A549 (cell line): Measurements from ENCODE around the gene TEX264. TPM values are rescaled to one million over a fixed set of nuclear protein-coding genes. Genes with fewer than 3 reads are reported as not detected.
"Not testable (repeated sequence)": the region's sequence is repeated elsewhere in the genome, so short reads cannot be mapped to it uniquely, and the experiment has no call there.

ENCODE experiments used
- ATAC-seq, 2 experiments: fragments of 200-7000 bp in 1 of 2; fragments of >200 bp in 1 of 2; cut with Nextera tagmentation in 1 of 2; cut with Tn5 transposase in 1 of 2; 3 replicates each; pipeline versions ENCODE4 v1.8.0 to v1.9.1; 2018 to 2020; ENCODE audit warnings: mild to moderate bottlenecking in 1 of 2, moderate library complexity in 1 of 2
- CTCF ChIA-PET: fragments of 300-600 bp; sonication (Branson Sonifier 250); formaldehyde crosslinking; extraction: SDS; loops from one replicate; lab custom pipeline; 2021; ENCODE audit warnings: antibody characterized with exemption, inconsistent platforms; lab: Yijun Ruan, JAX
- POLR2A ChIA-PET: fragments of 350-600 bp; formaldehyde crosslinking; extraction: SDS; loops from one replicate; lab custom pipeline; 2021; ENCODE audit warnings: antibody characterized with exemption, inconsistent platforms; lab: Yijun Ruan, JAX
- DNase-seq, 2 experiments: peaks; one replicate each; pipeline versions ENCODE4 v3.0.0 to v3.0.0-alpha.2; 2011 to 2016; ENCODE audit warnings: low read depth in 1 of 2, low spot score in 1 of 2
- FAIRE-seq: peaks from 2 replicates; lab custom pipeline; 2011; peaks lifted over from hg19 to GRCh38; lab: Jason Lieb, UNC
- H3K27ac ChIP-seq, 2 experiments: fragments of >200 bp; sonication (Bioruptor Twin); formaldehyde crosslinking; 3 replicates each; pipeline ENCODE4 v1.5.1; 2016 to 2017
- H3K4me1 ChIP-seq: fragments of >200 bp; sonication (Bioruptor Twin); formaldehyde crosslinking; 3 replicates; pipeline ENCODE4 v1.6.1; 2016
- H3K4me2 ChIP-seq: fragments of >200 bp; sonication (Bioruptor Twin); formaldehyde crosslinking; 3 replicates; pipeline ENCODE4 v1.6.1; 2016
- H3K4me3 ChIP-seq: fragments of >200 bp; sonication (Bioruptor Twin); formaldehyde crosslinking; 3 replicates; pipeline ENCODE4 v1.5.1; 2016
- H3K9me3 ChIP-seq: fragments of >200 bp; sonication (Bioruptor Twin); formaldehyde crosslinking; 3 replicates; pipeline ENCODE4 v1.6.1; 2016
- ATOH8 ChIP-seq: fragments of 250-450 bp; sonication (Bioruptor Pico); IDR thresholded peaks from 2 replicates; pipeline ENCODE4 v1.5.0; 2020; ENCODE audit warnings: low read depth, mild to moderate bottlenecking, moderate library complexity
- BCL3 ChIP-seq: fragments of >200 bp; sonication (Bioruptor Twin); formaldehyde crosslinking; IDR thresholded peaks from 3 replicates; pipeline ENCODE4 v1.6.1; 2016
- CBX8 ChIP-seq: fragments of 200-600 bp; sonication (generic); IDR thresholded peaks from 2 replicates; pipeline ENCODE4 v1.6.1; 2016
- CHD4 ChIP-seq: fragments of 200-600 bp; sonication (generic); IDR thresholded peaks from 2 replicates; pipeline ENCODE4 v1.6.1; 2016; ENCODE audit warnings: antibody characterized with exemption, mild to moderate bottlenecking, borderline replicate concordance
- E2F6 ChIP-seq: IDR thresholded peaks from 2 replicates; pipeline ENCODE4 v1.6.1; 2012; ENCODE audit warnings: low read depth, borderline replicate concordance
- FOXS1 ChIP-seq: fragments of 250-450 bp; sonication (Bioruptor Pico); IDR thresholded peaks from 2 replicates; pipeline ENCODE4 v1.5.0; 2020; ENCODE audit warnings: mild to moderate bottlenecking, moderate library complexity
- HEYL ChIP-seq: fragments of 250-450 bp; sonication (Bioruptor Pico); IDR thresholded peaks from 2 replicates; pipeline ENCODE4 v1.8.0; 2021; ENCODE audit warnings: mild to moderate bottlenecking, moderate library complexity
- JUN ChIP-seq, 2 experiments: fragments of >200 bp; sonication (Bioruptor Twin); formaldehyde crosslinking; IDR thresholded peaks; 2 replicates in 1 of 2; 3 replicates in 1 of 2; pipeline ENCODE4 v1.6.1; 2016 to 2017
- JUNB ChIP-seq: fragments of >200 bp; sonication (Bioruptor Twin); formaldehyde crosslinking; IDR thresholded peaks from 2 replicates; pipeline ENCODE4 v1.6.1; 2016
- KDM1A ChIP-seq: fragments of 200-600 bp; sonication (generic); IDR thresholded peaks from 2 replicates; pipeline ENCODE4 v1.6.1; 2016; ENCODE audit warnings: low read depth, mild to moderate bottlenecking
- MYC ChIP-seq: IDR thresholded peaks from 2 replicates; pipeline ENCODE4 v1.6.1; 2012; ENCODE audit warnings: mild to moderate bottlenecking, inconsistent platforms, low read length, improper control_type of control experiment, borderline replicate concordance
- RAD21 ChIP-seq, 2 experiments: fragments of >200 bp in 1 of 2; sonication (Bioruptor Twin) in 1 of 2; formaldehyde crosslinking in 1 of 2; IDR thresholded peaks in 1 of 2; conservative IDR thresholded peaks in 1 of 2; 2 replicates in 1 of 2; 3 replicates in 1 of 2; pipeline ENCODE4 v1.6.1; 2012 to 2018; ENCODE audit warnings: inconsistent platforms in 1 of 2
- REST ChIP-seq: fragments of 200-600 bp; sonication (generic); IDR thresholded peaks from 2 replicates; pipeline ENCODE4 v1.6.1; 2016; ENCODE audit warnings: antibody characterized with exemption, mild to moderate bottlenecking, moderate library complexity
- RNF2 ChIP-seq: fragments of 200-600 bp; sonication (generic); IDR thresholded peaks from 2 replicates; pipeline ENCODE4 v1.6.1; 2016; ENCODE audit warnings: low read depth, mild to moderate bottlenecking, antibody characterized with exemption, moderate library complexity, borderline replicate concordance
- ZC3H11A ChIP-seq: fragments of 450-650 bp; IDR thresholded peaks from 2 replicates; pipeline ENCODE4 v1.6.1; 2014; ENCODE audit warnings: antibody characterized with exemption, mild to moderate bottlenecking
- WGBS: methylation state at CpG from one replicate; pipeline ENCODE4 v1.1.6; 2017; ENCODE audit errors: missing lambda C conversion rate; 5-methylcytosine and 5-hydroxymethylcytosine counted together
- polyA plus RNA-seq, 4 experiments: library from polyadenylated mRNA; depleted of rRNA in 3 of 4; stranded (reverse); fragments of >200 nt; fragmentation: RNase III in 1 of 4; extraction: RNeasy Plus Mini Kit Qiagen cat#74134 plus additional on column Dnase treatment in 1 of 4; gene quantifications; 2 replicates in 3 of 4; 3 replicates in 1 of 4; pipeline ENCODE4 v1.2.3, GENCODE V29; 2011 to 2017

TEX264 gene
- polyA plus RNA-seq, 2 of the 4 experiments (the other 2 are of a cell fraction), result 47.9 to 54.7 TPM

GRCh38 chr3:51646091-51646490, 25.0 kb upstream of the TEX264 start:
- CTCF ChIA-PET, result interaction anchor here (1.3 to 9.3 kb wide), 3 partner anchors 14 to 36 kb away, joined by 3 to 66 read pairs (median 12); partner anchors contain the start of gene TEX264
- no peak for ATAC-seq
- no peak for FAIRE-seq

GRCh38 chr3:51652103-51652502, 18.9 kb upstream of the TEX264 start:
- H3K27ac ChIP-seq, FAIRE-seq, POLR2A ChIA-PET, H3K4me1 ChIP-seq, DNase-seq, ATAC-seq, H3K4me2 ChIP-seq, H3K9me3 ChIP-seq, H3K4me3 ChIP-seq: not testable (repeated sequence)
- WGBS, result 92% methylated on average over 2 of the region's 2 CpGs
- CTCF ChIA-PET, result interaction anchor here (1.6 to 2.4 kb wide), 2 partner anchors 18 to 150 kb away, joined by 3 to 8 read pairs; no protein-coding TSS in a partner anchor

More at GRCh38 chr3:51646091-51646490, 25.0 kb upstream of the TEX264 start:
- POLR2A ChIA-PET, result no interaction called here
- no peak for DNase-seq
- no peaks in the 10 kb centered on the region for H3K9me3 ChIP-seq
- no peaks in the 10 kb centered on the region for H3K4me1 ChIP-seq
- H3K4me3 ChIP-seq, result no peak overlapping the region
- 91% methylated on average over 9 of the region's 9 CpGs for WGBS
- TF ChIP-seq HEYL (CRISPR knock-in tag), result no peak
- TF ChIP-seq JUNB, result no peak
- TF ChIP-seq, all 56 proteins: peak for 0
- no peak overlapping the region for H3K4me2 ChIP-seq
- no peak overlapping the region for H3K27ac ChIP-seq

- 84% methylated on average over 2 of the region's 2 CpGs for WGBS
- H3K27ac ChIP-seq, H3K9me3 ChIP-seq, FAIRE-seq, CTCF ChIA-PET, H3K4me2 ChIP-seq, H3K4me3 ChIP-seq, POLR2A ChIA-PET, H3K4me1 ChIP-seq, DNase-seq, ATAC-seq: not testable (repeated sequence)
Observed at GRCh38 chr3:51653409-51653808, 17.6 kb upstream of the TEX264 start.

- Histone ChIP-seq H3K4me2 (no peak overlapping the region), H3K9me3 (no peaks in the 10 kb centered on the region), H3K4me1 (no peaks in the 10 kb centered on the region), H3K4me3 (no peak overlapping the region), H3K27ac (no peak overlapping the region)
- DNase-seq, result no peak
- POLR2A ChIA-PET, result no interaction called here
- TF ChIP-seq MYC, result no peak
- no peak for TF ChIP-seq ATOH8 (CRISPR knock-in tag)
- TF ChIP-seq KDM1A, result no peak
- no peak for TF ChIP-seq FOXS1 (CRISPR knock-in tag)
- TF ChIP-seq CHD4, result no peak
- ATAC-seq, result no peak
- FAIRE-seq, result no peak
- WGBS, result 87% methylated on average over 3 of the region's 3 CpGs
- CTCF ChIA-PET, result interaction anchor here (0.6 to 4.1 kb wide), 2 partner anchors 12 to 1423 kb away, joined by 3 to 21 read pairs; no protein-coding TSS in a partner anchor
Observed at GRCh38 chr3:51657234-51657633, 13.8 kb upstream of the TEX264 start.

- no peaks in the 10 kb centered on the region for H3K9me3 ChIP-seq
- H3K4me2 ChIP-seq, result no peak overlapping the region
- DNase-seq (no peak), FAIRE-seq (no peak), ATAC-seq (no peak)
- H3K4me1 ChIP-seq, result no peaks in the 10 kb centered on the region
- ChIA-PET CTCF (interaction anchor here (0.6 to 3.2 kb wide), 5 partner anchors 9 to 620 kb away, joined by 3 to 14 read pairs (median 3); no protein-coding TSS in a partner anchor), POLR2A (no interaction called here)
- H3K4me3 ChIP-seq, result no peak overlapping the region
- TF ChIP-seq BCL3 (no peak), JUN (IDR thresholded peaks at IDR 0.05) (no peak), E2F6 (no peak), CHD4 (no peak), REST (no peak), RNF2 (no peak), ZC3H11A (no peak), CBX8 (no peak), RAD21 (conservative IDR thresholded peaks at IDR 0.05 in 1 of 2, IDR thresholded peaks at IDR 0.05 in 1 of 2) (no peak)
- H3K27ac ChIP-seq, result no peak overlapping the region
- 94% methylated on average over 9 of the region's 9 CpGs for WGBS
Observed at GRCh38 chr3:51659942-51660341, 11.1 kb upstream of the TEX264 start.
